Measurements from ENCODE around the gene COL4A2.

DNA sequence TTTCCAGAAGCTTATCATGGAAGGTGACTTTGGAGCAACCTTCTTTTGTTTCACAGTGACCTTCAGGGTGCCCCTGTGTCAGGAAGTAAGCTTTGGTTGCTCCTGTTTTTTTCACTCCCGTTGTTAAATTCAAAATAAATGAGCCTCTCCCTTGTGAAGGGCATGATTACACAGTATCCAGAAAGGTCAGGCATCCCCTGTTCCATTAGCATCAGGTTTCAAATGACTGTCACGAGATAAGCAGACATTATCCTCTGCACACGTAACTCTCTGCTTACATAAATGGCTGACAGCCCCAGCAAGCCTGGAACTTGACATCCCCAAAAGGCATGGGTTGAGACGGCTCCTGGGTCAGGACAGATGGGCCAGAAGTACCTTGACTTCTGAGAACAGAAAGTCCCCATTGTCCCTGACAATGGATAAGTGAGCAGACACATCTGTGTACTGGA is 202.4 kb downstream of the COL4A2 start:
- TF ChIP-seq CTCF (IDR thresholded peaks at IDR 0.05): no peak
- TF ChIP-seq POLR2A (IDR thresholded peaks at IDR 0.05): no peak

All from right lobe of liver (tissue), 4 donors.